Right ventricle myocardium superior (tissue), 1 donor: ENCODE measurements around the gene SYDE2. TPM values are rescaled to one million over a fixed set of nuclear protein-coding genes. Genes with fewer than 3 reads are reported as not detected.
"Not testable (repeated sequence)": the region's sequence is repeated elsewhere in the genome, so short reads cannot be mapped to it uniquely, and the experiment has no call there.

ENCODE experiments used
- ATAC-seq: fragments of 200-7000 bp; cut with Tn5 transposase; one replicate; pipeline ENCODE4 v1.9.1; 2020; ENCODE audit warnings: mild to moderate bottlenecking; ENCODE audit not compliant: poor library complexity
- DNase-seq: peaks from one replicate; pipeline ENCODE4 v3.0.0-alpha.2; 2020
- intact Hi-C: fragments of 100-400 bp; cut with DNase I; formaldehyde crosslinking; loops from one replicate; pipeline ENCODE4 v1.11.2; 2022
- total RNA-seq: library from RNA; stranded (reverse); fragmentation: NEBNext Ultra II Directional; extraction: Animal tissue kit (Norgen Biotek cat#: 25700); gene quantifications from one replicate; pipeline ENCODE4 v1.2.1, GENCODE V29; 2021
- donor health status: DM: no; HTN: yes; CAD: no; lungs with severe emphysema.

SYDE2 gene
- total RNA-seq, 1 donor from 2014 or later: 21.4 TPM

DNA sequence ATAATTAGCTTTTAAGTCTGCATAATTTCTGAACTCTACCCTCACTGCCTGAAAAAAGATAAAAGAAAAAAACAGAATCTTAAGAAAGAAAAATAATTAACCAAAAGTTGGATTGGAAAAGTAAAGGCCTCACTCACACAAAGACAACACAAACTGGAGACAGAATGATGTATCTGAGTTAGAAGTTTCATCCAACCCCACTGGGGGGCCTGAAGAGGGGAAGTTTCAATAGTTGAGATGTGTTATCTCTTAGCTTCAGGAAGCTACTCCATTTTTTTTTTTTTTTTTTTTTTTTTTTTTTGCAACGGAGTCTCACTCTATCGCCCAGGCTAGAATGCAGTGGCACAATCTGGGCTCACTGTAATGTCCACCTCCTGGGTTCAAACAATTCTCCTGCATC lies 19.9 kb downstream of the SYDE2 start:
- no peak for ATAC-seq
- intact Hi-C loops: no loop called here

GRCh38 chr1:85179522-85179921 lies 21.3 kb downstream of the SYDE2 start:
- intact Hi-C loops: no loop called here
- DNase-seq (no peak), ATAC-seq (no peak)

More for the DNA sequence above, 19.9 kb downstream of the SYDE2 start:
- no peak for DNase-seq

DNA sequence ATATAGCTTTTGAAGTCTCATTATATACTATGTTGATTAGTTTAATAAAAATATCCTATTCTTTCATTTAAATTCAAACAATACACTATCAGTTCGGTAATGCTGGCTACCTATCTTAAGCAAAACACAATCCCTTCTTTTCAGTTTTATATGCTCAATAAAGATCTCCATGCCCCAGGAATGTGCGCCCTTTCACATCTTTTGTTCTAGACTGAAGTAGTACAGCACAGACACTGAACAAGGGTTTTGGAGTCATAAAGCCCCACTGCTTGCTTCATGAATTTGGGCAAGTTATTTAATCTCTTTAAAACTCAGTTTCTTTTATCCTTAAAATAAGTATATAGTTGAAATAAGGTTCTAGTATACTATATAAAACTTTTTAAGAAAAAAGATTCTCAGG lies 22.4 kb downstream of the SYDE2 start:
- DNase-seq (no peak), ATAC-seq (no peak)
- intact Hi-C loops: no loop called here

DNA sequence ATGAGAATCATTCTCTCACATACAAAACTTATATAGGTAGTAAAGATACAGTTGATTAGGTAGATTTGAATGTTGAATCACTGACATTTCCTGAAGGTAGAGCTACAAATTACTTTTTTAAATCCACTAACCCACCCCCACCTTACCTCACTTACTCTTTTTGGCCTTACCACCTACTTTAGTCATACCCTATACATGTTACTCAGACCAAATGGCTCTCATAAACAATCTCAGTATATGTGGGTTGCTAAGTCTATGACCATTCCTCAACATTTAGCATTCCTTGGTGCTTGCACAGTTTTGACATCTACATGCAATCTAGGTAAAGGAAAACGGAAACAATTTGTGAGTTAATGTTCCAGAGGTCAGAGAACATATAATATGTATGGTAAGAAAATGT lies 26.3 kb downstream of the SYDE2 start:
- no peak for DNase-seq
- intact Hi-C loops: no loop called here
- ATAC-seq: no peak

DNA sequence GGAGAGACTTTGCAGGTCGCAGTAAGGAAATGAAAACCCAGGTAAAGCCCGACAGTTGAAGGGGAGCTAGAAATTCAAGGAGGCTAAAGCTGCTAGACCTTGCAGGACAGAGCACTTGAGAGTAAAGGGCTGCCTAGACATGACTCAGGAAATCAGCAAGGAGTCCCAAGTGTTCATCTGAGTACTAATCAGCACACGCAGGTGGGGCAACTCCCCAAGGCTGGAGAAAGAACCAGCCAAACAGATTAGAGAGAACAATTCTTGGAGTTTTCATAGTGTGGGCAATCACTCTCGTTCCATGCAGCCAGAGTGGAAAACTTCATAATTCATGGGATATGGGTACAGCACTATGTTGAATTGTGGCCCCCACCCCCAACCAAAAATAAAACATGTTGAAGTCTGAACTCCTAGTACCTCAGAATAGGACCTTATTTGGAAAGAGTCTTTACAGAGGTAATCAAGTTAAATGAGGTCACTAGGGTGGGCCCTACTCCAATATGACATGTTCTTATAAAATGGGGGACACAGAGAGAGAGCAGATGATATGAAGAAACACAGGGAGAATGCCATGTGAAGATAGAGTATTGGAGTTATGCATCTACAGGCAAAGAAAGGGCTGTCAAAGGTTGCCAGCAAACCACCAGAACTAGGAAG lies 28.0 kb downstream of the SYDE2 start:
- intact Hi-C loops: no loop called here
- ATAC-seq: no peak
- DNase-seq: no peak

DNA sequence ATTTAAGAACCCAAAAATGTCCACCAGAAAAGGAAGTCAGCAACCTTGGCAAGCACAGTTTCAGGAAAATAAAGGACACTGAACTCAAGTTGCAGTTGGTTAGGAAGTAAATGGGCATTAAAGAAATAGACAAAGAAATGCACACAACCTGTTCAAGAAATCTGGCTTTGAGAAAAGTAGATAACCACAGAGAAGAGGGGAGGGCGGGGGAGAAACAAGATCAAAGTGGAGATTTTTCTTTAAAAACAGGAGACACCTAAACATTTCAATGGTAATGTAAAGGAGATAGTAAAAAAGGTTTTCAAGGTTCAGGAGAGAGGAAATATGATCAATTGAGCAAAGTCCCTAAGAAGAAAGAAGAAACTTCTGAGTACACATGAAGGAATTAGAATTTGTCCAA lies 29.1 kb downstream of the SYDE2 start:
- no peak for ATAC-seq
- intact Hi-C loops: no loop called here
- no peak for DNase-seq

DNA sequence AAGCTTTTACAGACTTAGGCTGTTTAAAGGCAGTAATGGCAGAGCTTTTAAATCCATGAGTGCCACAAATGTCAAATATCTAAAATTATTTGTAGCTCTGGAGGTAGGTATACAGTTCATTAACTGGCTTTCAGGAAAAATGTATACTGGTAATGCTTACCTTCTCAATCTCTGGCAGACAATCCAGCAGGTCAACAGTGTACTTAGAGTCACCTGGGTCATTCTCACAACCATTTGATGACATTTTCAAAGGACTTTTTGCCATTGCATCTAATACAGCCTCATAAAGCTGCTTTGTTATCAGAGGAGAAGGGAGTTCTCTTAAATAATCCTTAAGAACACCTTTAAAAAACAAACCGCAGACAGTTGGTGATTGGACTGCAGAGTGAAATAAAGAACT lies 31.9 kb downstream of the SYDE2 start:
- no peak for DNase-seq
- intact Hi-C loops: no loop called here
- no peak for ATAC-seq

DNA sequence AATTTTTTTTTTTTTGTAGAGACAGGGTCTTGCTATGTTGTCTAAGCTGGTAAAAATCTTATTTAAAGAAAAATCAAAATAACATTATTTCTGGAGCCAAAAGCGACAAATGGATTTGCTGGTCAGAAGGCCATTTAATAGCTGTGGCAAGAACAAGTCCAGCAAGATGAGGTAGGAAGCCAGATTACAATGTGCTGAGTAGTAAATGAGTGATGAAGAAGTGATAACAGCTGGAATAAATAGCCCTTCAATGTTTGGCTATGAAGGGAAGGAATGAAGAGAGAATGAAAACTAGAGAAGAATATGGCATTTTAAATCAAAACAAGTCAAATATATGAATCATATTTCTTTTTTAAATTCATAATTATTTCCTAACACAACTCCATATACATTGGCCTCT lies 34.5 kb downstream of the SYDE2 start:
- no peak for DNase-seq
- ATAC-seq: peak; percentile 58
- intact Hi-C loops: no loop called here

- no peak for DNase-seq
- ATAC-seq: no peak
Measured at GRCh38 chr1:85158910-85159309, 41.9 kb downstream of the SYDE2 start.

GRCh38 chr1:85157436-85157835 lies 43.4 kb downstream of the SYDE2 start:
- intact Hi-C loops: no loop called here
- no peak for ATAC-seq
- DNase-seq: no peak

More at GRCh38 chr1:85158910-85159309, 41.9 kb downstream of the SYDE2 start:
- intact Hi-C loops: no loop called here

DNA sequence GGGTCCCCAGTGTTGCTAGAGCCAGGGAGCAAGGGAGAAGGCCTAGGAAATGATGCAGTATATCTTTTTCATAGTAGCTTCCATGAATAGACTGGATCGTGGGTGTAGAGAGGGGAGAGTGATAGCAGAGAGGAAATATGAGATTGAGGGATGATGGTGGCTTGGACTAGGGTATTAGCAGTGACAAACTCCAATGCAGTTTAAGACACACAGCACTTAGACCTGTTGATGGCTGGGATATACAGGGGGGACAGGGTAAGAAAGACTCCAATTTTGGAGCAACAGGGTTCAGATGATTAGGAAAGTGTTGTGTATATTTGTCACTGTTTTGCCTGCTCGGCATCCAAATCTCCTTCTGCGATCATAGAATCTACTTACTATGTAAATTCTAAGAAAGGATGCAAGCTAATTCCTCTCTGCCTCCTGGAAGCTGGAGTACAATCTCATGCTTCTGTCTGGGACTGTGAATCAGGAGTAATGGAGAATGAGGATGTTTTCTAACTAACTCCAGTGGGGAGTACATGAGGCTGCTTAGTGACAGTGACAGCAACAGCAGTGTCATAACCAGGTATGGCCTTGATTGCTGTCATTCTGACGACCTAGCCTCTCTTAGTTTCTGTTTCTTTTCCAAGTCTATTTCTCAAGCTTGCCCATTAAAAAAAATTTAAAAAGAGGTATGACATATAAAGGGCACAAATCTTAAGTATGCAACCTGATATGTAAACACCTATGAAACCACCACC lies 47.5 kb downstream of the SYDE2 start:
- intact Hi-C loops: no loop called here
- DNase-seq: no peak
- no peak for ATAC-seq

DNA sequence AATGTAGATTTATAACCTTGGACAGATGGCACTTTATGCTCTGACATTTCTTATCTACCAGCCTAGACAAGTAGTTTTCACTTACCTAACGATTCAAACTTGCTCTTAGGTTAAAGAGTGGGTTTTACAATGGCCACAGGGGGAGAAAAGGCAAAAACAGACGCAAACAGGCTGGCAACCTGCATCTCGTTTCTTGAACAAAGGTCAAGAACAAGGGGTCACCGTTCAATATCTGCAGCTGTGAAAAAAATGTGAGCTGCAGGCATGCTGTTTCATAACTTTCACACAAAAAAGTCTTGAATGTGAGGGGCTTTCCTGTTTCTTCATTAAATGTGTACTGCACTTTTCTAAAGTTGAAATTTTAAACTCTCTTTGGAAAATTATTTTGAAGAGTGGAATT lies 49.4 kb downstream of the SYDE2 start:
- DNase-seq (no peak), ATAC-seq (no peak)
- intact Hi-C loops: no loop called here

- DNase-seq: no peak
- ATAC-seq: peak; percentile 82
- intact Hi-C loops: no loop called here
Measured at GRCh38 chr1:85149805-85150204, 51.0 kb downstream of the SYDE2 start.

DNA sequence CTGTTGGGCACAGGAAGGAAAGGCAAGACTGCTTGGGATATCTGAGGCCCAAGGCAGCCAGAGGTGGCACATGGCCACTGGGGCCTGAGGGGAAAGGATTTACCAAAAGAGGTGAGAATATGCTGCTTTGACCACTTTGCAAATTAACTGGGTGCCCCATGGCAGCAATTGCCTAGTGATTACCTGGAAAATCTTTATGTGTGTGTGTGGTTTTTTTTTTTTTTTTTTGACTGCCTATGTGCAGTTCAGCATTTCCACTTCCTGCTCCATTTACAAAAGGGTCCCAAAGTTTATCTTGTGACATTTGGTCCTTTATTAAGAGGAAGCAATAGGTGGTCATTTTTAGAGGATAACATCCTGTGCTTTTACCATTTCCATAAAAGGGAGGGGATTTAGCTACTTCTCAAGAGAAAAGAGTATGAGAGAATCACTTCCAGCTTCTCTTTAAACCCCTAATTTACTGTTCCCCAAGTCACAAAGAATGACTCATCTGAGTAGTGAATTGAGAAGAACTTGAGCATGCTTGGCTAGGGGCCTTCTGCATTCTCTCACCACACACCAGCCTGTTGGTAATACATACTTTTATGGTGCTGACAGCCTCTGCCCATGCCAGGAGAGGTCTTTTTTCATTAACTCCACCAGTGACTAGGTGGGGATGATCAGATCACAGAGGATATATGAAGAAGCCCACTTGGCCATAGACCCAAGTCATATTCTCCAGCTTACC lies 52.1 kb downstream of the SYDE2 start:
- ATAC-seq: peak; percentile 76

GRCh38 chr1:85146972-85147359 lies 53.9 kb downstream of the SYDE2 start:
- ATAC-seq (no peak), DNase-seq (no peak)
- intact Hi-C loops: no loop called here

More for the DNA sequence above, 52.1 kb downstream of the SYDE2 start:
- peak; percentile 45 for DNase-seq
- intact Hi-C loops: no loop called here

DNA sequence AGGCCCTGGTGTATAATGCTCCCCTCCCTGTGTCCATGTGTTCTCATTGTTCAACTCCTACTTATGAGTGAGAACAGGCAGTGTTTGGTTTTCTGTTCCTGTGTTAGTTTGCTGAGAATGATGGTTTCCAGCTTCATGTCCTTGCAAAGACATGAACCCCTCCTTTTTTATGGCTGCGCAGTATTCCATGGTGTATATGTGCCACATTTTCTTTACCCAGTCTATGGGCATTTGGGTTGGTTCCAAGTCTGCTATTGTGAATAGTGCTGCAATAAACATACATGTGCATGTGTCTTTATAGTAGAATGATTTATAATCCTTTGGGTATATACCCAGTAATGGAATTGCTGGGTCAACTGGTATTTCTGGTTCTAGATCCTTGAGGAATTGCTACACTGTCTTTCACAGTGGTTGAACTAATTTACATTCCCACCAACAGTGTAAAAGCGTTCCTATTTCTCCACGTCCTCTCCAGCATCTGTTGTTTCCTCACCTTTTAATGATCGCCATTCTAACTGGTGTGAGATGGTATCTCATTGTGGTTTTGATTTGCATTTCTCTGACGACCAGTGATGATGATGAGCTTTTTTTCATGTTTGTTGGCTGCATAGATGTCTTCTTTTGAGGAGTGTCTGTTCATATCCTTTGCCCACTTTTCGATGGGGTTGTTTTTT lies 54.4 kb downstream of the SYDE2 start:
- ATAC-seq, intact Hi-C loops: not testable (repeated sequence)

DNA sequence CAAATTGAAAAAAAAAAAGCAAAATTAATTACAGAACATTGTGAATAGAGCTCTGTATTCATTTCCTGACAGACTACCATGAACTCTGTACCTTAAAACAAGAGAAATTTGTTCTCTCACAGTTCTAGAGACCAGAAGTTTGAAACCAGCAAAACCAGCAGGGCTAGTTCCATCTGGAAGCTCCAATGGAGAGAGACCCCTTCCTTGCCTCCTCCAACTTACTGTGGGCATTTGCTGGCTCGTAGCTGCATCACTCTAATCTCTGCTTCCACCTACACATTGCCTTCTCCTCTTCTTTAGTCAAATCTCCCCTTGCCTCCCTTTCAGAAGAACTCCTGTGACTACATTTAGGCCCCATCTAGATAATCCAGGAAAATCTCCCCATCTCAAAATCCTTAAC lies 56.5 kb downstream of the SYDE2 start:
- intact Hi-C loops: no loop called here
- DNase-seq (no peak), ATAC-seq (no peak)

More for the DNA sequence above, 54.4 kb downstream of the SYDE2 start:
- not testable (repeated sequence) for DNase-seq

- DNase-seq: peak; percentile 73
- peak; percentile 95 for ATAC-seq
- intact Hi-C loops: no loop called here
Measured at GRCh38 chr1:85142753-85143152, 58.1 kb downstream of the SYDE2 start.

DNA sequence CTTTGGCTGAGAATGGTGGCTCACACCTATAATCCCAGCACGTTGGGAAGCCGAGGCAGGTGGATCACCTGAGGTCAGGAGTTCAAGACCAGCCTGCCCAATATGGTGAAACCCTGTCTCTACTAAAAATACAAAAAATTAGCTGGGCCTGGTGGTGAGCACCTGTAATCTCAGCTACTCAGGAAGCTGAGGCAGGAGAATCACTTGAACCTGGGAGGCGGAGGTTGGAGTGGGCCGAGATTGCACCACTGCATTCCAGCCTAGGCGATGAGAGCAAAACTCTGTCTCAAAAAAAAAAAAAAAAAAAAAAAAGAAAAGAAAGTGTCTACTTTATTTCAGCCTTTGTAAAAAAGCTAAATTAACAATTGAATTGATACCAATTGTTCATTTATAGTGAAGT lies 62.4 kb downstream of the SYDE2 start:
- intact Hi-C loops, DNase-seq, ATAC-seq: not testable (repeated sequence)
